MV-4-11 (cell line): Measurements from ENCODE around the gene DISC1.
A peak's percentile ranks its signal among the peaks of the same experiment; 100 is the strongest.

Source experiments
- DNase-seq: peaks from one replicate; lab custom pipeline; 2025; lab: John Stamatoyannopoulos, UW

Gene DISC1

GRCh38 chr1:231695439-231696255 is 69.1 kb downstream of the DISC1 start:
- no peak for DNase-seq

- DNase-seq: peak; percentile 53
Observed at GRCh38 chr1:231699784-231700183, 73.2 kb downstream of the DISC1 start.

- DNase-seq: no peak
Observed at GRCh38 chr1:231701306-231701705, 74.7 kb downstream of the DISC1 start.

GRCh38 chr1:231702331-231702730 is 75.7 kb downstream of the DISC1 start:
- DNase-seq: no peak

GRCh38 chr1:231702804-231703203 is 76.2 kb downstream of the DISC1 start:
- DNase-seq: no peak

GRCh38 chr1:231705806-231706760 is 79.5 kb downstream of the DISC1 start:
- no peak for DNase-seq

GRCh38 chr1:231706934-231707333 is 80.3 kb downstream of the DISC1 start:
- DNase-seq: no peak

- DNase-seq: no peak
Observed at GRCh38 chr1:231707407-231707806, 80.8 kb downstream of the DISC1 start.

GRCh38 chr1:231708394-231708793 is 81.8 kb downstream of the DISC1 start:
- DNase-seq: no peak

GRCh38 chr1:231714440-231714839 is 87.8 kb downstream of the DISC1 start:
- no peak for DNase-seq

GRCh38 chr1:231715816-231716722 is 89.5 kb downstream of the DISC1 start:
- DNase-seq: no peak

GRCh38 chr1:231716879-231717278 is 90.3 kb downstream of the DISC1 start:
- no peak for DNase-seq

GRCh38 chr1:231719485-231720183 is 93.0 kb downstream of the DISC1 start:
- no peak for DNase-seq

GRCh38 chr1:231720652-231721325 is 94.2 kb downstream of the DISC1 start:
- no peak for DNase-seq

- DNase-seq: no peak
Observed at GRCh38 chr1:231721436-231721835, 94.8 kb downstream of the DISC1 start.

- DNase-seq: no peak
Observed at GRCh38 chr1:231722356-231722755, 95.8 kb downstream of the DISC1 start.

GRCh38 chr1:231723146-231723545 is 96.6 kb downstream of the DISC1 start:
- no peak for DNase-seq

GRCh38 chr1:231724041-231724440 is 97.5 kb downstream of the DISC1 start:
- DNase-seq: no peak

GRCh38 chr1:231724876-231725647 is 98.5 kb downstream of the DISC1 start:
- peak; percentile 79 for DNase-seq

GRCh38 chr1:231727171-231727570 is 100.6 kb downstream of the DISC1 start:
- no peak for DNase-seq
